ENCODE measurements around the gene CFAP97. TPM values are rescaled to one million over a fixed set of nuclear protein-coding genes. Genes with fewer than 3 reads are reported as not detected.
"Not testable (repeated sequence)": the region's sequence is repeated elsewhere in the genome, so short reads cannot be mapped to it uniquely, and the experiment has no call there.

The CFAP97 gene
- total and polyA plus RNA-seq, 8 donors, result 25.7 to 46.0 (median 40.2) TPM

DNA sequence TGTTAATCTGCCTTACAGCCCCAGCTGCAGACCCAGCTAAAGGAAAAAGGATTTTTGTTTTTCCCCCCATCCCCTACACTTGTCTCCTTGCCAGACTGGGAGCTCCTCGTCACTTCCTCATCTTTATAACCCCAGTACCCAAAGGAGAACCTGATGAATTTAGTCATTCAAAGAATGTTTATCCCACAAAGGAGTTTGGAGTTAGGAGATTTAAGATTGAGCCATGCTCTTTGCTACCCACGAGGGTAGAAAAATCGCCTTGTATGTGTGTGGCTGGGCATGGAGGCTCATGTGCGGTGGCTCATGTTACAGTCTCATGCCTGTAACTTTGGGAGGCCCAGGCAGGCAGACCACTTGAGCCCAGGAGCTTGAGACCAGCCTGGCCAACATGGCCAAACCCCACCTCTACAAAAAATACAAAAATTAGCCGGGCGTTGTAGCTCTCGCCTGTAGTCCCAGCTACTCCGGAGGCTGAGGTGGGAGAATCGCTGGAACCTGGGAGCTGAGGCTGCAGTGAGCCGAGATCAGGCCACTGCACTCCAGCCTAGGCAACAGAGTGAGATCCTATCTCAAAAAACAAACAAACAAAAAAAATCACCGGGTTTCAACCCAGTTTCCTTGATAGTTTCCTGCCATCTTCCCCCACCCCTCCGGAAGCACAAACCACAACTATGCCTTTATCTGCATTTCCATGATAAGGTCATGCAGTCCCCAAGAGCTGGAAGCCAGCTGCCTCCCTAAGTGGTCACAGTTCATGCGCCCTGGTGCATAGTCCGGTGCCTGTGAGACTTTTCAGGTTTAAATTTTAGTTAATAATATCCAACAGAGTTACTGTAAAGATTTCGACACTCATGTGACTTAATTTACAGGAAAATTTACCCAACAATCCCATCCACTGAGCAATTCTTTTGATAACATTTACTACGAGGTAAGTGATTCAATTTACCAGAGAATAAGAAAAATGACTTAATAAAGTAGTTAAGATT, 1.5 kb downstream of the CFAP97 start:
- DNase-seq, result no peak
- Histone ChIP-seq H3K36me3 (no peaks in the 10 kb centered on the region), H3K4me3 (peak overlapping the region; percentile 71 to 81), H3K4me1 (peaks cover 6 to 34% of the 10 kb centered on the region in 2 donors), H3K27ac (peak overlapping the region; percentile 90 to 97), H3K27me3 (no peaks in the 10 kb centered on the region), H3K9me3 (no peaks in the 10 kb centered on the region)
- TF ChIP-seq, protein P1, sequence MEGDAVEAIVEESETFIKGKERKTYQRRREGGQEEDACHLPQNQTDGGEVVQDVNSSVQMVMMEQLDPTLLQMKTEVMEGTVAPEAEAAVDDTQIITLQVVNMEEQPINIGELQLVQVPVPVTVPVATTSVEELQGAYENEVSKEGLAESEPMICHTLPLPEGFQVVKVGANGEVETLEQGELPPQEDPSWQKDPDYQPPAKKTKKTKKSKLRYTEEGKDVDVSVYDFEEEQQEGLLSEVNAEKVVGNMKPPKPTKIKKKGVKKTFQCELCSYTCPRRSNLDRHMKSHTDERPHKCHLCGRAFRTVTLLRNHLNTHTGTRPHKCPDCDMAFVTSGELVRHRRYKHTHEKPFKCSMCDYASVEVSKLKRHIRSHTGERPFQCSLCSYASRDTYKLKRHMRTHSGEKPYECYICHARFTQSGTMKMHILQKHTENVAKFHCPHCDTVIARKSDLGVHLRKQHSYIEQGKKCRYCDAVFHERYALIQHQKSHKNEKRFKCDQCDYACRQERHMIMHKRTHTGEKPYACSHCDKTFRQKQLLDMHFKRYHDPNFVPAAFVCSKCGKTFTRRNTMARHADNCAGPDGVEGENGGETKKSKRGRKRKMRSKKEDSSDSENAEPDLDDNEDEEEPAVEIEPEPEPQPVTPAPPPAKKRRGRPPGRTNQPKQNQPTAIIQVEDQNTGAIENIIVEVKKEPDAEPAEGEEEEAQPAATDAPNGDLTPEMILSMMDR (IDR thresholded peaks at IDR 0.05), result no peak
- ATAC-seq, result peak; percentile 8
- intact Hi-C loops (cut with DNase I), result no loop called here

DNA sequence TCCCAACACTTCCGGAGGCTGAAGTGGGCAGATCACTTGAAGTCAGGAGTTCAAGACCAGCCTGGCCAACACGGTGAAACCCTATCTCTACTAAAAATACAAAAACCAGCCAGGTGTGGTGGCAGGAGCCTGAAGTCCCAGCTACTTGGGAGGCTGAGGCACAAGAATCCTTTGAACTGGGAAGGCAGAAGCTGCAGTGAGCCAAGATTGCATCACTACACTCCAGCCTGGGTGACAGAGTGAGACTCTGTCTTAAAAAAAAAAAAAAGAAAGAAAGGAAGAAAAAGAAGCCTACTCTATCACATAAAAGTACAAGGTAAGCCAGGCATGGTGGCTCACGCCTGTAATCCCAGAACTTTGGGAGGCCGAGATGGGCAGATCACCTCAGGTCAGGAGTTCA, 5.6 kb downstream of the CFAP97 start:
- H3K4me3 ChIP-seq; intact Hi-C loops (cut with DNase I); H3K36me3 ChIP-seq; ATAC-seq; H3K27me3 ChIP-seq; H3K9me3 ChIP-seq; H3K27ac ChIP-seq; DNase-seq: not testable (repeated sequence)
- H3K4me1 ChIP-seq, result peaks cover 0 to 18% of the 10 kb centered on the region in 2 donors

DNA sequence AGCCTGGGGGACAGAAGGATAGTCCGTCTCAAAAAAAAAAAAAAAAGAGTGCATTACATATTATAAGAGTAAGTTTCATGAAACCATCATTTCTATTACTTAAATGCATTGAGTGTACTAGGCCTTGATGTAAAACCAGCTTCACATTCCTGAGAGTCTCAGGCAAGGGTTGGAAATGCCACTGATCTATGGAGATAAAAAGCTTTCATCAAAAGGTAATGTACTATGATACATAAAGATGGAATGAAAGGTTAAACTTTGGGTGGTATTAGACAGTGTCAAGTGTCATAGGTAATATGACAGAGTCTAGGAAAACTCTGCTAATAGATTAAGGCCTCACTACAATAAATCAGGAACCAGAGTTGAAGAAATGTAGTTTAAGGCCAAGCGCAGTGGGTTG, 7.4 kb downstream of the CFAP97 start:
- peaks cover 0 to under 1% of the 10 kb centered on the region in 2 donors for H3K4me1 ChIP-seq
- no peaks in the 10 kb centered on the region for H3K36me3 ChIP-seq
- no peak overlapping the region for H3K4me3 ChIP-seq
- DNase-seq, result no peak
- intact Hi-C loops (cut with DNase I), result no loop called here
- no peaks in the 10 kb centered on the region for H3K27me3 ChIP-seq
- TF ChIP-seq, protein P1 (IDR thresholded peaks at IDR 0.05), result no peak
- H3K27ac ChIP-seq, result no peak overlapping the region
- H3K9me3 ChIP-seq, result no peaks in the 10 kb centered on the region
- ATAC-seq, result no peak

GRCh38 chr4:185194924-185195888, 8.6 kb downstream of the CFAP97 start:
- H3K9me3 ChIP-seq, result no peaks in the 10 kb centered on the region
- intact Hi-C loops (cut with DNase I), result no loop called here
- DNase-seq, result no peak
- ATAC-seq, result no peak
- H3K4me1 ChIP-seq, result no peaks in the 10 kb centered on the region
- TF ChIP-seq, protein P1 (IDR thresholded peaks at IDR 0.05), result no peak
- H3K27ac ChIP-seq, result no peak overlapping the region
- no peaks in the 10 kb centered on the region for H3K27me3 ChIP-seq
- H3K4me3 ChIP-seq, result no peak overlapping the region
- peaks cover 0 to 8% of the 10 kb centered on the region in 2 donors for H3K36me3 ChIP-seq

- TF ChIP-seq, protein P1 (IDR thresholded peaks at IDR 0.05), result no peak
- DNase-seq (no peak), ATAC-seq (no peak)
- no peaks in the 10 kb centered on the region for H3K9me3 ChIP-seq
- intact Hi-C loops (cut with DNase I), result no loop called here
- no peak overlapping the region for H3K4me3 ChIP-seq
- H3K27ac ChIP-seq, result no peak overlapping the region
- H3K4me1 ChIP-seq, result no peaks in the 10 kb centered on the region
- H3K36me3 ChIP-seq, result peaks cover 0 to 24% of the 10 kb centered on the region in 2 donors
- no peaks in the 10 kb centered on the region for H3K27me3 ChIP-seq
Observed at GRCh38 chr4:185192059-185192458, 11.7 kb downstream of the CFAP97 start.
